ENCODE measurements around the gene ANAPC7. TPM values are rescaled to one million over a fixed set of nuclear protein-coding genes. Genes with fewer than 3 reads are reported as not detected.

Gene ANAPC7
- total and polyA plus RNA-seq, 11 donors = 26.5 to 41.3 (median 35.1) TPM

GRCh38 chr12:110355073-110355472 is 48.4 kb downstream of the ANAPC7 start:
- no peak overlapping the region for H3K27ac ChIP-seq

GRCh38 chr12:110354172-110354780 is 49.2 kb downstream of the ANAPC7 start:
- DNase-seq = no peak
- H3K4me3 ChIP-seq = no peak overlapping the region
- intact Hi-C loops (cut with DNase I) = no loop called here
- H3K27me3 ChIP-seq = no peaks in the 10 kb centered on the region
- ATAC-seq = peak in 3 of 4 donors; percentile 1 to 20 (median 7)
- peak overlapping the region in 1 of 12 donors; percentile 17 for H3K27ac ChIP-seq
- peaks cover 0 to 22% (median under 1%) of the 10 kb centered on the region in 12 donors for H3K4me1 ChIP-seq
- peaks cover 0 to 32% (median 23%) of the 10 kb centered on the region in 9 donors for H3K36me3 ChIP-seq
- TF ChIP-seq CTCF (IDR thresholded peaks at IDR 0.05) (no peak), POLR2A (IDR thresholded peaks at IDR 0.05) (no peak)
- 36 to 40% (median 36%) methylated on average over 7 of the region's 7 CpGs for WGBS, 4 donors
- no peaks in the 10 kb centered on the region for H3K9me3 ChIP-seq

More at GRCh38 chr12:110355073-110355472, 48.4 kb downstream of the ANAPC7 start:
- intact Hi-C loops (cut with DNase I) = no loop called here
- TF ChIP-seq CTCF (IDR thresholded peaks at IDR 0.05) (peak in 8 of 12 donors; percentile 9 to 44 (median 19)), POLR2A (IDR thresholded peaks at IDR 0.05) (no peak)
- 33 to 41% (median 39%) methylated on average over 3 of the region's 3 CpGs for WGBS, 4 donors
- Histone ChIP-seq H3K4me3 (no peak overlapping the region), H3K27me3 (no peaks in the 10 kb centered on the region), H3K4me1 (peaks cover 0 to 18% (median 0%) of the 10 kb centered on the region in 12 donors), H3K9me3 (no peaks in the 10 kb centered on the region), H3K36me3 (peaks cover 0 to 24% (median 15%) of the 10 kb centered on the region in 9 donors)
- DNase-seq = no peak
- peak in 2 of 4 donors; percentile 24 to 39 for ATAC-seq

- H3K9me3 ChIP-seq = no peaks in the 10 kb centered on the region
- TF ChIP-seq CTCF (IDR thresholded peaks at IDR 0.05) (no peak), POLR2A (IDR thresholded peaks at IDR 0.05) (no peak)
- DNase-seq (no peak), ATAC-seq (peak in 3 of 4 donors; percentile 3 to 21 (median 6))
- no peaks in the 10 kb centered on the region for H3K27me3 ChIP-seq
- peak overlapping the region in 1 of 12 donors; percentile 17 for H3K27ac ChIP-seq
- 63 to 74% (median 68%) methylated on average over 13 of the region's 13 CpGs for WGBS, 4 donors
- intact Hi-C loops (cut with DNase I) = no loop called here
- H3K4me3 ChIP-seq = no peak overlapping the region
- peaks cover 0 to 41% (median 32%) of the 10 kb centered on the region in 9 donors for H3K36me3 ChIP-seq
- H3K4me1 ChIP-seq = peaks cover 0 to 22% (median under 1%) of the 10 kb centered on the region in 12 donors
Observed at GRCh38 chr12:110353211-110353965, 50.1 kb downstream of the ANAPC7 start.

- no peak for DNase-seq
- Histone ChIP-seq H3K27ac (no peak overlapping the region), H3K4me3 (no peak overlapping the region), H3K36me3 (peaks cover 0 to 51% (median 42%) of the 10 kb centered on the region in 9 donors), H3K9me3 (no peaks in the 10 kb centered on the region), H3K4me1 (peaks cover 0 to 22% (median under 1%) of the 10 kb centered on the region in 12 donors), H3K27me3 (no peaks in the 10 kb centered on the region)
- WGBS, 4 donors = 56 to 81% (median 74%) methylated on average over 3 of the region's 3 CpGs
- intact Hi-C loops (cut with DNase I) = no loop called here
- TF ChIP-seq POLR2A (IDR thresholded peaks at IDR 0.05) (no peak), CTCF (IDR thresholded peaks at IDR 0.05) (no peak)
- ATAC-seq = no peak
Observed at GRCh38 chr12:110352401-110352800, 51.1 kb downstream of the ANAPC7 start.
